Lung microvascular endothelial cell (primary cell): ENCODE results near the gene CABCOCO1. TPM values are rescaled to one million over a fixed set of nuclear protein-coding genes. Genes with fewer than 3 reads are reported as not detected.

Experiments
- DNase-seq, 2 donors: peaks; one replicate each; pipeline versions ENCODE4 v3.0.0 to v3.0.0-alpha.2; 2010; ENCODE audit warnings: low read depth in 2 of 2
- total RNA-seq: library from RNA; depleted of rRNA; stranded (reverse); fragments of >200 nt; gene quantifications from 2 replicates; pipeline ENCODE4 v1.2.1, GENCODE V29; 2014

The CABCOCO1 gene
- total RNA-seq, 1 donor from 2014 or later = not detected

DNA sequence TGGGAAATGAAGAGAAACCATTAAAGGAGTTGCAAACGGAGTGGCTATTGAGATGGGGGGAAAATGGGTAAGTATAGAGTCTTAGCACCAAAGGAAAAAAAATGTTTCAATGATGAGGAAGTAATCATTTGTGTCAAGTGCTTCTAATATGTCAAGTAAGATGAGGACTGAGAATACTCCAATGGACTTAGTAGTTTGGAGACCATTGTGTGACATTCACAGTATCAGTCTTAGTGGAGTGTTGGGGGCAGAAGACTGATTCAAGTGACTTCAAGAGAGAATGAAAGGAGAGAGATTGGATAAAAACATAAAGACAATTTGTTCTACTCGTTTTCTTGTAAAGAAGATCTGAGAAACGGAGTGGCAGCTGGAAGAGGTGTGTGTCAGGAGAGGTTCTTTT, 150.2 kb downstream of the CABCOCO1 start:
- no peak for DNase-seq

DNA sequence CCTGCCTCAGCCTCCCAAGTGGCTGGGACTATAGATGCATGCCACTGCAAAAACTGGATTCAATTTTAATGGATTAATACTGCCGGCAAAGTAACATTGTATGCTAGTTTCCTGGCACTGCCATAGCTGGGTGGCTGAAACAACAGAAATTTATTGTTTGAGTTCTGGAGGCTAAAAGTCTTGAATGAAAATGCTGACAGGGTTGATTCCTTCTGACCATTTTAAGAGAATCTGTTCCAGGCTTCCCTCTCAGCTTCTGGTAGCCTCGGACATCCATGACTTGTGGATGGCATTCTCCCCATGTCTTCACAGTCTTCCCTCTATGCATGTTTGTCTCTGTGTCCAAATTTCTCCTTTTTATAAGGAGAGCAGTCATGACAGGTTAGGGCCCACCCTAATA, 151.4 kb downstream of the CABCOCO1 start:
- no peak for DNase-seq

DNA sequence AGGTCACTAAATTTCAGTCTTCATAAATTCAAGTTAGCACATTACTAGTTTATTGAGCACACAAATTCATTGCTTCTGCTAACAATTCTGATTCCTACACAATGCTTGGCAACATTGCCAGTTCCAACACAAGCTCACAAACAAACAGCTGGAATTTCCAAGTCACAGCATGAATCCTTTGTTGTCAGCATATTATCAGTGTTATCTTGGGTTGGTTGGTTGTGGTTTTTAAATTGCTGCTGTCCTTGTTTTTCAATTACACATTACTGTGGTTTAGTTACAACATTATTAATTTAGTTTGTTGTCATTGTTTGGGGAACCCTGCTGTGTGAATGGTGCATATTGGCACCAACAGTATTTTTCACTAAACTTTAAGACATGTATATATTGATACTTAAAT, 152.8 kb downstream of the CABCOCO1 start:
- no peak for DNase-seq

Other genes starting within 250 kb of the CABCOCO1 start
- under 0.01 TPM in 1 of 2 replicates, not detected in the other for gene TMEM26, start 209.5 kb upstream of the CABCOCO1 start, total RNA-seq
- 7.8 and 16.1 TPM in 2 replicates for gene ARID5B, start 238.8 kb downstream of the CABCOCO1 start, total RNA-seq